Measurements from ENCODE around the gene FOXI3. TPM values are rescaled to one million over a fixed set of nuclear protein-coding genes. Genes with fewer than 3 reads are reported as not detected.

Gene FOXI3
- total RNA-seq, 3 donors from 2014 or later (not counting 1 experiment from before 2014, with no cell fraction given), result not detected

- ATAC-seq (no peak), DNase-seq (no peak)
- H3K9me3 ChIP-seq (ENCODE audit: control insufficient read depth, insufficient read depth, low read length), result no peaks in the 10 kb centered on the region
- no peaks in the 10 kb centered on the region for H3K4me1 ChIP-seq (ENCODE audit: control insufficient read depth, insufficient read depth, low read length)
- no CpG with 5 or more reads among the region's 7 CpGs for WGBS (ENCODE audit: insufficient coverage)
- Mint-ChIP-seq H3K4me1 (no peaks in the 10 kb centered on the region), H3K36me3 (no peaks in the 10 kb centered on the region), H3K27me3 (ENCODE audit: low read depth in 2 of 2) (peaks cover 6% of the 10 kb centered on the region in 2 donors), H3K9me3 (peaks cover 0 to 8% of the 10 kb centered on the region in 2 donors), H3K4me3 (no peak overlapping the region), H3K27ac (no peak overlapping the region)
- no peaks in the 10 kb centered on the region for H3K27me3 ChIP-seq (ENCODE audit: control insufficient read depth, insufficient read depth, low read length)
- H3K27ac ChIP-seq (ENCODE audit: low read length), result no peak overlapping the region
- TF ChIP-seq CTCF (IDR thresholded peaks at IDR 0.05), result no peak
- intact Hi-C loops (cut with micrococcal nuclease), result no loop called here
- H3K4me3 ChIP-seq (ENCODE audit: low read length), result no peak overlapping the region
- H3K36me3 ChIP-seq (ENCODE audit: control insufficient read depth, insufficient read depth, low read length), result no peaks in the 10 kb centered on the region
Measured at GRCh38 chr2:88472811-88473210, 20.3 kb upstream of the FOXI3 start.

- no peaks in the 10 kb centered on the region for H3K36me3 ChIP-seq (ENCODE audit: control insufficient read depth, insufficient read depth, low read length)
- Mint-ChIP-seq H3K27ac (no peak overlapping the region), H3K9me3 (peaks cover 0 to 8% of the 10 kb centered on the region in 2 donors), H3K36me3 (no peaks in the 10 kb centered on the region), H3K27me3 (ENCODE audit: low read depth in 2 of 2) (peaks cover 6% of the 10 kb centered on the region in 2 donors), H3K4me3 (no peak overlapping the region), H3K4me1 (no peaks in the 10 kb centered on the region)
- DNase-seq (no peak), ATAC-seq (no peak)
- no peak for TF ChIP-seq CTCF (IDR thresholded peaks at IDR 0.05)
- 62% methylated on average over 11 of the region's 11 CpGs for WGBS (ENCODE audit: insufficient coverage)
- no peak overlapping the region for H3K4me3 ChIP-seq (ENCODE audit: low read length)
- H3K4me1 ChIP-seq (ENCODE audit: control insufficient read depth, insufficient read depth, low read length), result no peaks in the 10 kb centered on the region
- H3K27me3 ChIP-seq (ENCODE audit: control insufficient read depth, insufficient read depth, low read length), result no peaks in the 10 kb centered on the region
- no peaks in the 10 kb centered on the region for H3K9me3 ChIP-seq (ENCODE audit: control insufficient read depth, insufficient read depth, low read length)
- intact Hi-C loops (cut with micrococcal nuclease), result no loop called here
- H3K27ac ChIP-seq (ENCODE audit: low read length), result no peak overlapping the region
Measured at GRCh38 chr2:88471083-88471942, 18.8 kb upstream of the FOXI3 start.

- no peaks in the 10 kb centered on the region for H3K36me3 Mint-ChIP-seq
- 89% methylated on average over 2 of the region's 4 CpGs for WGBS (ENCODE audit: insufficient coverage)
- peaks cover 0 to 8% of the 10 kb centered on the region in 2 donors for H3K9me3 Mint-ChIP-seq
- H3K9me3 ChIP-seq (ENCODE audit: control insufficient read depth, insufficient read depth, low read length), result no peaks in the 10 kb centered on the region
- peaks cover 0 to 6% of the 10 kb centered on the region in 2 donors for H3K27me3 Mint-ChIP-seq (ENCODE audit: low read depth in 2 of 2)
- no peaks in the 10 kb centered on the region for H3K4me1 Mint-ChIP-seq
- no peak for TF ChIP-seq CTCF (IDR thresholded peaks at IDR 0.05)
- no peak overlapping the region for H3K4me3 Mint-ChIP-seq
- H3K27ac Mint-ChIP-seq, result no peak overlapping the region
- no peak overlapping the region for H3K4me3 ChIP-seq (ENCODE audit: low read length)
- H3K4me1 ChIP-seq (ENCODE audit: control insufficient read depth, insufficient read depth, low read length), result no peaks in the 10 kb centered on the region
- H3K27ac ChIP-seq (ENCODE audit: low read length), result no peak overlapping the region
- H3K27me3 ChIP-seq (ENCODE audit: control insufficient read depth, insufficient read depth, low read length), result no peaks in the 10 kb centered on the region
- DNase-seq, result no peak
- ATAC-seq, result peak in 1 of 3 donors; percentile 54
- intact Hi-C loops (cut with micrococcal nuclease), result no loop called here
- no peaks in the 10 kb centered on the region for H3K36me3 ChIP-seq (ENCODE audit: control insufficient read depth, insufficient read depth, low read length)
Measured at GRCh38 chr2:88469202-88470114, 17.0 kb upstream of the FOXI3 start.
